Measurements from ENCODE around the gene ROR2.

Gene ROR2

GRCh38 chr9:91560301-91560700 is 389.7 kb downstream of the ROR2 start:
- peaks cover 4% of the 10 kb centered on the region for H3K4me1 ChIP-seq (ENCODE audit: control insufficient read depth, low read depth, low read length)
- no peak overlapping the region for H3K4me2 ChIP-seq (ENCODE audit: low read length)
- no peaks in the 10 kb centered on the region for H3K36me3 ChIP-seq (ENCODE audit: control insufficient read depth, insufficient read depth, low read length)
- no peak overlapping the region for H3K27ac ChIP-seq (ENCODE audit: low read depth, low read length)
- H2BK5ac ChIP-seq (ENCODE audit: low read length), result no peak overlapping the region
- H3K79me1 ChIP-seq (ENCODE audit: low read length), result no peaks in the 10 kb centered on the region
- no peak overlapping the region for H3K9ac ChIP-seq (ENCODE audit: low read length)
- H3K18ac ChIP-seq (ENCODE audit: low read length), result no peak overlapping the region
- no CpG with 5 or more reads among the region's 2 CpGs for WGBS (ENCODE audit: extremely low coverage, insufficient coverage, low lambda C conversion rate)
- H3K4ac ChIP-seq (ENCODE audit: low read depth, low read length), result no peak overlapping the region
- H3K56ac ChIP-seq (ENCODE audit: low read length), result no peak overlapping the region
- H4K5ac ChIP-seq (ENCODE audit: low read length), result no peak overlapping the region
- H3K27me3 ChIP-seq (ENCODE audit: insufficient read depth, low read length, poor library complexity), result no peaks in the 10 kb centered on the region
- H3K23ac ChIP-seq (ENCODE audit: low read length), result no peak overlapping the region
- peak overlapping the region; percentile 19 for H2BK15ac ChIP-seq (replicated peaks; ENCODE audit: low read depth)
- no peak overlapping the region for H2AK5ac ChIP-seq (ENCODE audit: low read length)
- no peak overlapping the region for H3K4me3 ChIP-seq (ENCODE audit: low read length)
- peak; percentile 69 for DNase-seq
- H4K8ac ChIP-seq (ENCODE audit: low read depth, low read length), result no peak overlapping the region
- no peak overlapping the region for H2BK120ac ChIP-seq (ENCODE audit: low read depth, low read length)
- no peaks in the 10 kb centered on the region for H3K79me2 ChIP-seq (ENCODE audit: control insufficient read depth, insufficient read depth, low read length)

GRCh38 chr9:91558879-91559278 is 391.1 kb downstream of the ROR2 start:
- Histone ChIP-seq H3K9ac (ENCODE audit: low read length) (no peak overlapping the region), H2BK15ac (replicated peaks; ENCODE audit: low read depth) (no peak overlapping the region), H3K4me3 (ENCODE audit: low read length) (no peak overlapping the region), H3K27ac (ENCODE audit: low read depth, low read length) (no peak overlapping the region), H4K5ac (ENCODE audit: low read length) (no peak overlapping the region), H3K27me3 (ENCODE audit: insufficient read depth, low read length, poor library complexity) (no peaks in the 10 kb centered on the region), H3K79me1 (ENCODE audit: low read length) (no peaks in the 10 kb centered on the region), H3K23ac (ENCODE audit: low read length) (no peak overlapping the region), H3K4ac (ENCODE audit: low read depth, low read length) (no peak overlapping the region), H2BK5ac (ENCODE audit: low read length) (no peak overlapping the region), H3K36me3 (ENCODE audit: control insufficient read depth, insufficient read depth, low read length) (no peaks in the 10 kb centered on the region), H3K18ac (ENCODE audit: low read length) (no peak overlapping the region), H2AK5ac (ENCODE audit: low read length) (no peak overlapping the region), H4K8ac (ENCODE audit: low read depth, low read length) (no peak overlapping the region), H3K56ac (ENCODE audit: low read length) (no peak overlapping the region), H3K4me2 (ENCODE audit: low read length) (no peak overlapping the region), H3K4me1 (ENCODE audit: control insufficient read depth, low read depth, low read length) (peaks cover 3% of the 10 kb centered on the region), H2BK120ac (ENCODE audit: low read depth, low read length) (no peak overlapping the region), H3K79me2 (ENCODE audit: control insufficient read depth, insufficient read depth, low read length) (no peaks in the 10 kb centered on the region)
- WGBS (ENCODE audit: extremely low coverage, insufficient coverage, low lambda C conversion rate), result no CpG with 5 or more reads among the region's 2 CpGs
- DNase-seq, result no peak

GRCh38 chr9:91558395-91558794 is 391.6 kb downstream of the ROR2 start:
- no CpG with 5 or more reads among the region's 3 CpGs for WGBS (ENCODE audit: extremely low coverage, insufficient coverage, low lambda C conversion rate)
- Histone ChIP-seq H4K5ac (ENCODE audit: low read length) (no peak overlapping the region), H3K23ac (ENCODE audit: low read length) (no peak overlapping the region), H4K8ac (ENCODE audit: low read depth, low read length) (no peak overlapping the region), H3K4me1 (ENCODE audit: control insufficient read depth, low read depth, low read length) (peaks cover 3% of the 10 kb centered on the region), H2BK5ac (ENCODE audit: low read length) (no peak overlapping the region), H3K18ac (ENCODE audit: low read length) (no peak overlapping the region), H3K79me1 (ENCODE audit: low read length) (no peaks in the 10 kb centered on the region), H3K56ac (ENCODE audit: low read length) (no peak overlapping the region), H2AK5ac (ENCODE audit: low read length) (no peak overlapping the region), H3K4me2 (ENCODE audit: low read length) (no peak overlapping the region), H3K9ac (ENCODE audit: low read length) (no peak overlapping the region), H3K36me3 (ENCODE audit: control insufficient read depth, insufficient read depth, low read length) (no peaks in the 10 kb centered on the region), H3K79me2 (ENCODE audit: control insufficient read depth, insufficient read depth, low read length) (no peaks in the 10 kb centered on the region), H2BK120ac (ENCODE audit: low read depth, low read length) (no peak overlapping the region), H3K4me3 (ENCODE audit: low read length) (no peak overlapping the region), H2BK15ac (replicated peaks; ENCODE audit: low read depth) (no peak overlapping the region), H3K27ac (ENCODE audit: low read depth, low read length) (no peak overlapping the region), H3K4ac (ENCODE audit: low read depth, low read length) (no peak overlapping the region), H3K27me3 (ENCODE audit: insufficient read depth, low read length, poor library complexity) (no peaks in the 10 kb centered on the region)
- no peak for DNase-seq

- no peak overlapping the region for H4K5ac ChIP-seq (ENCODE audit: low read length)
- H3K23ac ChIP-seq (ENCODE audit: low read length), result no peak overlapping the region
- WGBS (ENCODE audit: extremely low coverage, insufficient coverage, low lambda C conversion rate), result no CpG with 5 or more reads among the region's 2 CpGs
Observed at GRCh38 chr9:91557327-91557726, 392.7 kb downstream of the ROR2 start.

GRCh38 chr9:91555132-91555531 is 394.9 kb downstream of the ROR2 start:
- Histone ChIP-seq H3K4me2 (ENCODE audit: low read length) (no peak overlapping the region), H3K56ac (ENCODE audit: low read length) (no peak overlapping the region), H3K18ac (ENCODE audit: low read length) (no peak overlapping the region), H4K8ac (ENCODE audit: low read depth, low read length) (no peak overlapping the region), H3K4me1 (ENCODE audit: control insufficient read depth, low read depth, low read length) (no peaks in the 10 kb centered on the region), H2AK5ac (ENCODE audit: low read length) (no peak overlapping the region), H3K79me1 (ENCODE audit: low read length) (no peaks in the 10 kb centered on the region), H3K79me2 (ENCODE audit: control insufficient read depth, insufficient read depth, low read length) (no peaks in the 10 kb centered on the region), H3K9ac (ENCODE audit: low read length) (no peak overlapping the region), H3K23ac (ENCODE audit: low read length) (no peak overlapping the region), H2BK120ac (ENCODE audit: low read depth, low read length) (no peak overlapping the region), H2BK5ac (ENCODE audit: low read length) (no peak overlapping the region), H4K5ac (ENCODE audit: low read length) (no peak overlapping the region), H3K4ac (ENCODE audit: low read depth, low read length) (no peak overlapping the region), H3K36me3 (ENCODE audit: control insufficient read depth, insufficient read depth, low read length) (no peaks in the 10 kb centered on the region), H2BK15ac (replicated peaks; ENCODE audit: low read depth) (no peak overlapping the region), H3K4me3 (ENCODE audit: low read length) (no peak overlapping the region), H3K27ac (ENCODE audit: low read depth, low read length) (no peak overlapping the region), H3K27me3 (ENCODE audit: insufficient read depth, low read length, poor library complexity) (no peaks in the 10 kb centered on the region)
- DNase-seq, result no peak
- no CpG with 5 or more reads among the region's 2 CpGs for WGBS (ENCODE audit: extremely low coverage, insufficient coverage, low lambda C conversion rate)

More at GRCh38 chr9:91557327-91557726, 392.7 kb downstream of the ROR2 start:
- Histone ChIP-seq H3K4ac (ENCODE audit: low read depth, low read length) (no peak overlapping the region), H3K4me3 (ENCODE audit: low read length) (no peak overlapping the region), H3K9ac (ENCODE audit: low read length) (no peak overlapping the region), H3K4me1 (ENCODE audit: control insufficient read depth, low read depth, low read length) (peaks cover 3% of the 10 kb centered on the region), H3K27ac (ENCODE audit: low read depth, low read length) (no peak overlapping the region), H2BK15ac (replicated peaks; ENCODE audit: low read depth) (no peak overlapping the region), H3K56ac (ENCODE audit: low read length) (no peak overlapping the region), H4K8ac (ENCODE audit: low read depth, low read length) (no peak overlapping the region), H3K79me1 (ENCODE audit: low read length) (no peaks in the 10 kb centered on the region), H2BK120ac (ENCODE audit: low read depth, low read length) (no peak overlapping the region), H2AK5ac (ENCODE audit: low read length) (no peak overlapping the region), H3K36me3 (ENCODE audit: control insufficient read depth, insufficient read depth, low read length) (no peaks in the 10 kb centered on the region), H3K27me3 (ENCODE audit: insufficient read depth, low read length, poor library complexity) (no peaks in the 10 kb centered on the region), H2BK5ac (ENCODE audit: low read length) (no peak overlapping the region), H3K4me2 (ENCODE audit: low read length) (no peak overlapping the region), H3K18ac (ENCODE audit: low read length) (no peak overlapping the region), H3K79me2 (ENCODE audit: control insufficient read depth, insufficient read depth, low read length) (no peaks in the 10 kb centered on the region)
- DNase-seq, result no peak

- Histone ChIP-seq H2BK15ac (replicated peaks; ENCODE audit: low read depth) (no peak overlapping the region), H3K23ac (ENCODE audit: low read length) (no peak overlapping the region), H2BK5ac (ENCODE audit: low read length) (no peak overlapping the region), H3K27me3 (ENCODE audit: insufficient read depth, low read length, poor library complexity) (no peaks in the 10 kb centered on the region), H3K9ac (ENCODE audit: low read length) (no peak overlapping the region), H4K5ac (ENCODE audit: low read length) (no peak overlapping the region), H2AK5ac (ENCODE audit: low read length) (no peak overlapping the region), H2BK120ac (ENCODE audit: low read depth, low read length) (no peak overlapping the region), H3K18ac (ENCODE audit: low read length) (no peak overlapping the region), H3K4me3 (ENCODE audit: low read length) (no peak overlapping the region), H3K4me1 (ENCODE audit: control insufficient read depth, low read depth, low read length) (no peaks in the 10 kb centered on the region), H3K79me1 (ENCODE audit: low read length) (no peaks in the 10 kb centered on the region), H3K27ac (ENCODE audit: low read depth, low read length) (no peak overlapping the region), H3K79me2 (ENCODE audit: control insufficient read depth, insufficient read depth, low read length) (no peaks in the 10 kb centered on the region), H3K4ac (ENCODE audit: low read depth, low read length) (no peak overlapping the region), H3K36me3 (ENCODE audit: control insufficient read depth, insufficient read depth, low read length) (no peaks in the 10 kb centered on the region), H3K56ac (ENCODE audit: low read length) (no peak overlapping the region), H3K4me2 (ENCODE audit: low read length) (no peak overlapping the region), H4K8ac (ENCODE audit: low read depth, low read length) (no peak overlapping the region)
- WGBS (ENCODE audit: extremely low coverage, insufficient coverage, low lambda C conversion rate), result no CpG with 5 or more reads among the region's 5 CpGs
- no peak for DNase-seq
Observed at GRCh38 chr9:91549177-91549576, 400.9 kb downstream of the ROR2 start.

Data from mesendoderm (in vitro differentiated cells).